A549 (cell line): ENCODE data around the gene CRYBA4. TPM values are rescaled to one million over a fixed set of nuclear protein-coding genes. Genes with fewer than 3 reads are reported as not detected.

Experiments
- ATAC-seq, 2 experiments: fragments of 200-7000 bp in 1 of 2; fragments of >200 bp in 1 of 2; cut with Nextera tagmentation in 1 of 2; cut with Tn5 transposase in 1 of 2; 3 replicates each; pipeline versions ENCODE4 v1.8.0 to v1.9.1; 2018 to 2020; ENCODE audit warnings: mild to moderate bottlenecking in 1 of 2, moderate library complexity in 1 of 2
- CTCF ChIA-PET: fragments of 300-600 bp; sonication (Branson Sonifier 250); formaldehyde crosslinking; extraction: SDS; loops from one replicate; lab custom pipeline; 2021; ENCODE audit warnings: antibody characterized with exemption, inconsistent platforms; lab: Yijun Ruan, JAX
- POLR2A ChIA-PET: fragments of 350-600 bp; formaldehyde crosslinking; extraction: SDS; loops from one replicate; lab custom pipeline; 2021; ENCODE audit warnings: antibody characterized with exemption, inconsistent platforms; lab: Yijun Ruan, JAX
- DNase-seq, 2 experiments: peaks; one replicate each; pipeline versions ENCODE4 v3.0.0 to v3.0.0-alpha.2; 2011 to 2016; ENCODE audit warnings: low read depth in 1 of 2, low spot score in 1 of 2
- FAIRE-seq: peaks from 2 replicates; lab custom pipeline; 2011; peaks lifted over from hg19 to GRCh38; lab: Jason Lieb, UNC
- H3K27ac ChIP-seq, 2 experiments: fragments of >200 bp; sonication (Bioruptor Twin); formaldehyde crosslinking; 3 replicates each; pipeline ENCODE4 v1.5.1; 2016 to 2017
- H3K4me1 ChIP-seq: fragments of >200 bp; sonication (Bioruptor Twin); formaldehyde crosslinking; 3 replicates; pipeline ENCODE4 v1.6.1; 2016
- H3K4me2 ChIP-seq: fragments of >200 bp; sonication (Bioruptor Twin); formaldehyde crosslinking; 3 replicates; pipeline ENCODE4 v1.6.1; 2016
- H3K4me3 ChIP-seq: fragments of >200 bp; sonication (Bioruptor Twin); formaldehyde crosslinking; 3 replicates; pipeline ENCODE4 v1.5.1; 2016
- H3K9me3 ChIP-seq: fragments of >200 bp; sonication (Bioruptor Twin); formaldehyde crosslinking; 3 replicates; pipeline ENCODE4 v1.6.1; 2016
- CBX2 ChIP-seq: fragments of 200-600 bp; sonication (generic); IDR thresholded peaks from 2 replicates; pipeline ENCODE4 v1.6.1; 2016; ENCODE audit warnings: low read depth, mild to moderate bottlenecking, borderline replicate concordance
- CBX8 ChIP-seq: fragments of 200-600 bp; sonication (generic); IDR thresholded peaks from 2 replicates; pipeline ENCODE4 v1.6.1; 2016
- CHD4 ChIP-seq: fragments of 200-600 bp; sonication (generic); IDR thresholded peaks from 2 replicates; pipeline ENCODE4 v1.6.1; 2016; ENCODE audit warnings: antibody characterized with exemption, mild to moderate bottlenecking, borderline replicate concordance
- EHMT2 ChIP-seq: fragments of 200-600 bp; sonication (generic); IDR thresholded peaks from 2 replicates; pipeline ENCODE4 v1.6.1; 2016; ENCODE audit warnings: antibody characterized with exemption, low read depth, mild to moderate bottlenecking, moderate library complexity
- ESRRA ChIP-seq: fragments of 150-350 bp; IDR thresholded peaks from 2 replicates; pipeline ENCODE4 v1.6.1; 2014; ENCODE audit warnings: mild to moderate bottlenecking, low read length, borderline replicate concordance
- FOSB ChIP-seq: fragments of 250-450 bp; sonication (Bioruptor Pico); IDR thresholded peaks from 2 replicates; pipeline ENCODE4 v1.5.0; 2020; ENCODE audit warnings: mild to moderate bottlenecking, moderate library complexity
- JUN ChIP-seq, 2 experiments: fragments of >200 bp; sonication (Bioruptor Twin); formaldehyde crosslinking; IDR thresholded peaks; 2 replicates in 1 of 2; 3 replicates in 1 of 2; pipeline ENCODE4 v1.6.1; 2016 to 2017
- KDM5A ChIP-seq: fragments of 200-600 bp; sonication (generic); IDR thresholded peaks from 2 replicates; pipeline ENCODE4 v1.6.1; 2016; ENCODE audit warnings: antibody characterized with exemption, mild to moderate bottlenecking
- MAZ ChIP-seq: fragments of 150-350 bp; IDR thresholded peaks from 2 replicates; pipeline ENCODE4 v1.6.1; 2014; ENCODE audit warnings: antibody characterized with exemption, low read depth, low read length, borderline replicate concordance
- MYC ChIP-seq: IDR thresholded peaks from 2 replicates; pipeline ENCODE4 v1.6.1; 2012; ENCODE audit warnings: mild to moderate bottlenecking, inconsistent platforms, low read length, improper control_type of control experiment, borderline replicate concordance
- NPAS2 ChIP-seq: fragments of 250-450 bp; sonication (Bioruptor Pico); IDR thresholded peaks from 2 replicates; pipeline ENCODE4 v1.8.0; 2022; ENCODE audit warnings: mild to moderate bottlenecking, moderate library complexity, borderline replicate concordance
- NR3C1 ChIP-seq: fragments of >200 bp; sonication (Bioruptor Twin); formaldehyde crosslinking; IDR thresholded peaks from 3 replicates; pipeline ENCODE4 v1.6.1; 2017
- PHF8 ChIP-seq: fragments of 200-600 bp; sonication (generic); IDR thresholded peaks from 2 replicates; pipeline ENCODE4 v1.6.1; 2016; ENCODE audit warnings: low read depth, mild to moderate bottlenecking, antibody characterized with exemption, moderate library complexity, borderline replicate concordance
- POLR2AphosphoS2 ChIP-seq: conservative IDR thresholded peaks from 2 replicates; pipeline ENCODE4 v1.6.1; 2012; ENCODE audit warnings: low read length, improper control_type of control experiment, inconsistent platforms
- RARB ChIP-seq: fragments of 250-450 bp; sonication (Bioruptor Pico); IDR thresholded peaks from 2 replicates; pipeline ENCODE4 v1.8.0; 2021; ENCODE audit warnings: mild to moderate bottlenecking, moderate library complexity
- RCOR1 ChIP-seq: fragments of 150-350 bp; IDR thresholded peaks from 2 replicates; pipeline ENCODE4 v1.6.1; 2014; ENCODE audit warnings: antibody characterized with exemption, low read length, low read depth
- RNF2 ChIP-seq: fragments of 200-600 bp; sonication (generic); IDR thresholded peaks from 2 replicates; pipeline ENCODE4 v1.6.1; 2016; ENCODE audit warnings: low read depth, mild to moderate bottlenecking, antibody characterized with exemption, moderate library complexity, borderline replicate concordance
- SREBF2 ChIP-seq: fragments of 450-650 bp; IDR thresholded peaks from 2 replicates; pipeline ENCODE4 v1.6.1; 2014; ENCODE audit warnings: mild to moderate bottlenecking, moderate library complexity
- TFCP2L1 ChIP-seq: fragments of 250-450 bp; sonication (Bioruptor Pico); IDR thresholded peaks from 2 replicates; pipeline ENCODE4 v1.5.0; 2021; ENCODE audit warnings: mild to moderate bottlenecking
- ZC3H11A ChIP-seq: fragments of 450-650 bp; IDR thresholded peaks from 2 replicates; pipeline ENCODE4 v1.6.1; 2014; ENCODE audit warnings: antibody characterized with exemption, mild to moderate bottlenecking
- ZNF302 ChIP-seq: fragments of 250-450 bp; sonication (Bioruptor Pico); IDR thresholded peaks from 2 replicates; pipeline ENCODE4 v1.9.0; 2021; ENCODE audit warnings: inconsistent platforms, mild to moderate bottlenecking, moderate library complexity
- WGBS: methylation state at CpG from one replicate; pipeline ENCODE4 v1.1.6; 2017; ENCODE audit errors: missing lambda C conversion rate; 5-methylcytosine and 5-hydroxymethylcytosine counted together
- polyA plus RNA-seq, 4 experiments: library from polyadenylated mRNA; depleted of rRNA in 3 of 4; stranded (reverse); fragments of >200 nt; fragmentation: RNase III in 1 of 4; extraction: RNeasy Plus Mini Kit Qiagen cat#74134 plus additional on column Dnase treatment in 1 of 4; gene quantifications; 2 replicates in 3 of 4; 3 replicates in 1 of 4; pipeline ENCODE4 v1.2.3, GENCODE V29; 2011 to 2017
- TF ChIP-seq, protein P1 (sequence below): IDR thresholded peaks from 2 replicates; pipeline ENCODE4 v1.6.1; 2012; ENCODE audit warnings: low read depth, borderline replicate concordance
- TF ChIP-seq, protein P2 (sequence below): fragments of >200 bp; sonication (Bioruptor Twin); formaldehyde crosslinking; IDR thresholded peaks from 3 replicates; pipeline ENCODE4 v1.6.1; 2016
- TF ChIP-seq, protein P3 (sequence below): fragments of >200 bp; sonication (Bioruptor Twin); formaldehyde crosslinking; IDR thresholded peaks from 2 replicates; pipeline ENCODE4 v1.6.1; 2016
- TF ChIP-seq, protein P4 (sequence below): IDR thresholded peaks from 2 replicates; pipeline ENCODE4 v1.6.1; 2012

CRYBA4 gene
- polyA plus RNA-seq, 2 of the 4 experiments (the other 2 are of a cell fraction) = not detected

DNA sequence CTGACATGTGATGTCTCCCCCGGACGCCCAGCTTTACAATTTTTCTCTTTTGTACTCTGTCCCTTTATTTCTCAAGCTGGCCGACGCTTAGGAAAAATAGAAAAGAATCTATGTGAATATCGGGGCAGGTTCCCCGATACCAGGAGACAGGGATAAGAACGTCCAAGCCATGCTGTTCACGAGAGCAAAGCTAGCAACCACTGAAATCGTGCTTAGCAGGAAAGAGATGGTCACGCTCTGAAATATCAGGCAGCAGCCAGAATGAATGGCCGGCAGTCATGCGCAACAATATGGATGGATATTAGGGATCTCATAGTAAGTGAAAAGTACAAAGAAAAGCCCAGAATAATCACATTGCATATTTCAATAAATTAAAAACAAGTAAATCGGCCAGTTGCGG, 7.4 kb upstream of the CRYBA4 start:
- FAIRE-seq (no peak), ATAC-seq (no peak), DNase-seq (no peak)
- no peaks in the 10 kb centered on the region for H3K9me3 ChIP-seq
- TF ChIP-seq FOSB (CRISPR knock-in tag) (no peak), TFCP2L1 (no peak), CBX2 (no peak), ZC3H11A (no peak), ESRRA (no peak), SREBF2 (no peak), RNF2 (no peak), CBX8 (no peak), JUN (IDR thresholded peaks at IDR 0.05) (no peak), KDM5A (no peak), PHF8 (no peak), NR3C1 (no peak)
- TF ChIP-seq, protein P1, sequence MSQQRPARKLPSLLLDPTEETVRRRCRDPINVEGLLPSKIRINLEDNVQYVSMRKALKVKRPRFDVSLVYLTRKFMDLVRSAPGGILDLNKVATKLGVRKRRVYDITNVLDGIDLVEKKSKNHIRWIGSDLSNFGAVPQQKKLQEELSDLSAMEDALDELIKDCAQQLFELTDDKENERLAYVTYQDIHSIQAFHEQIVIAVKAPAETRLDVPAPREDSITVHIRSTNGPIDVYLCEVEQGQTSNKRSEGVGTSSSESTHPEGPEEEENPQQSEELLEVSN = no peak
- H3K4me1 ChIP-seq = no peaks in the 10 kb centered on the region; the same call in 2 of the 3 replicates
- ChIA-PET POLR2A (no interaction called here), CTCF (no interaction called here)
- no peak overlapping the region for H3K27ac ChIP-seq
- H3K4me3 ChIP-seq = no peak overlapping the region
- H3K4me2 ChIP-seq = no peak overlapping the region
- 57% methylated on average over 14 of the region's 14 CpGs for WGBS

DNA sequence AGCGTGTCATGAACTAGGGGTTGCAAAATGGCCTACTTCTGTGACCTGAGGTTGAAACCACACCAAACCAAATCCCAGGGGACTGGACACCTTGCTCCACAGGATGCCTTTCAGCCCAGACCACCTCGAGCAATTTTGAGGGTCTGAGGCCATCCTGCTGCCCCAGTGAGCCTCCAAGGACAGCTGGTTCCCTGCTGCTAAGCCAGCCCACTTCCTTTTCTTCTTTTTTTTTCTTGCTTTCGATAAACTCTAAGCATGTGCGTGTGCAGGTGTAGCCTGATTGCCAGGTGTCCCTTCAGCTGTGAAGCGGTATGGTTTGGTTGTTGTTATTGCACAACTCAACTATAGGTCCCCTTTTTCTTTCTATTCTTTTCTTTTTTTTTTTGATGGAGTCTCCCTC, 6.6 kb upstream of the CRYBA4 start:
- no peaks in the 10 kb centered on the region for H3K9me3 ChIP-seq
- no peak for FAIRE-seq
- no peaks in the 10 kb centered on the region; the same call in 2 of the 3 replicates for H3K4me1 ChIP-seq
- no peak overlapping the region for H3K4me2 ChIP-seq
- no peak for ATAC-seq
- no peak for TF ChIP-seq JUN (IDR thresholded peaks at IDR 0.05)
- TF ChIP-seq KDM5A = no peak
- TF ChIP-seq RARB (CRISPR knock-in tag) = no peak
- no peak for TF ChIP-seq TFCP2L1
- no peak for TF ChIP-seq MYC
- no peak for TF ChIP-seq CHD4
- no peak for TF ChIP-seq POLR2AphosphoS2
- TF ChIP-seq, protein P2, sequence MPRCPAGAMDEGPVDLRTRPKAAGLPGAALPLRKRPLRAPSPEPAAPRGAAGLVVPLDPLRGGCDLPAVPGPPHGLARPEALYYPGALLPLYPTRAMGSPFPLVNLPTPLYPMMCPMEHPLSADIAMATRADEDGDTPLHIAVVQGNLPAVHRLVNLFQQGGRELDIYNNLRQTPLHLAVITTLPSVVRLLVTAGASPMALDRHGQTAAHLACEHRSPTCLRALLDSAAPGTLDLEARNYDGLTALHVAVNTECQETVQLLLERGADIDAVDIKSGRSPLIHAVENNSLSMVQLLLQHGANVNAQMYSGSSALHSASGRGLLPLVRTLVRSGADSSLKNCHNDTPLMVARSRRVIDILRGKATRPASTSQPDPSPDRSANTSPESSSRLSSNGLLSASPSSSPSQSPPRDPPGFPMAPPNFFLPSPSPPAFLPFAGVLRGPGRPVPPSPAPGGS = no peak
- TF ChIP-seq EHMT2 = no peak
- no peak for TF ChIP-seq MAZ
- TF ChIP-seq RCOR1 = no peak
- TF ChIP-seq ZNF302 (CRISPR knock-in tag) = no peak
- TF ChIP-seq, protein P3, sequence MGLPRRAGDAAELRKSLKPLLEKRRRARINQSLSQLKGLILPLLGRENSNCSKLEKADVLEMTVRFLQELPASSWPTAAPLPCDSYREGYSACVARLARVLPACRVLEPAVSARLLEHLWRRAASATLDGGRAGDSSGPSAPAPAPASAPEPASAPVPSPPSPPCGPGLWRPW = no peak
- no peak for TF ChIP-seq NPAS2 (CRISPR knock-in tag)
- no peak for DNase-seq
- ChIA-PET POLR2A (no interaction called here), CTCF (no interaction called here)
- H3K4me3 ChIP-seq = no peak overlapping the region
- WGBS = 71% methylated on average over 5 of the region's 5 CpGs
- H3K27ac ChIP-seq = no peak overlapping the region

- Histone ChIP-seq H3K4me3 (no peak overlapping the region), H3K4me1 (no peaks in the 10 kb centered on the region), H3K27ac (no peak overlapping the region), H3K4me2 (no peak overlapping the region), H3K9me3 (no peaks in the 10 kb centered on the region)
- FAIRE-seq (no peak), DNase-seq (no peak), ATAC-seq (no peak)
- CTCF ChIA-PET = interaction anchor here (1.1 kb wide), 1 partner anchor 10 kb away, joined by 3 read pairs; no protein-coding TSS in a partner anchor
- 81% methylated on average over 11 of the region's 11 CpGs for WGBS
- POLR2A ChIA-PET = no interaction called here
- TF ChIP-seq ZNF302 (CRISPR knock-in tag) = no peak
- TF ChIP-seq, protein P4, sequence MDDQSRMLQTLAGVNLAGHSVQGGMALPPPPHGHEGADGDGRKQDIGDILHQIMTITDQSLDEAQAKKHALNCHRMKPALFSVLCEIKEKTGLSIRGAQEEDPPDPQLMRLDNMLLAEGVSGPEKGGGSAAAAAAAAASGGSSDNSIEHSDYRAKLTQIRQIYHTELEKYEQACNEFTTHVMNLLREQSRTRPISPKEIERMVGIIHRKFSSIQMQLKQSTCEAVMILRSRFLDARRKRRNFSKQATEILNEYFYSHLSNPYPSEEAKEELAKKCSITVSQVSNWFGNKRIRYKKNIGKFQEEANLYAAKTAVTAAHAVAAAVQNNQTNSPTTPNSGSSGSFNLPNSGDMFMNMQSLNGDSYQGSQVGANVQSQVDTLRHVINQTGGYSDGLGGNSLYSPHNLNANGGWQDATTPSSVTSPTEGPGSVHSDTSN = no peak
- no peak for TF ChIP-seq RARB (CRISPR knock-in tag)
- TF ChIP-seq NPAS2 (CRISPR knock-in tag) = no peak
- no peak for TF ChIP-seq RNF2
- TF ChIP-seq RCOR1 = no peak
- no peak for TF ChIP-seq PHF8
Observed at GRCh38 chr22:26615830-26616435, 5.8 kb upstream of the CRYBA4 start.
